Activated gamma-delta T cell (primary cell): Measurements from ENCODE around the gene MINAR1.

Source experiments
- DNase-seq: peaks from one replicate; lab custom pipeline; 2025; lab: John Stamatoyannopoulos, UW

MINAR1 gene

GRCh38 chr15:79432345-79433275, 474 bp downstream of the MINAR1 start:
- no peak for DNase-seq

GRCh38 chr15:79433276-79433990, 1.3 kb downstream of the MINAR1 start:
- DNase-seq: no peak

GRCh38 chr15:79434361-79434760, 2.2 kb downstream of the MINAR1 start:
- no peak for DNase-seq

DNA sequence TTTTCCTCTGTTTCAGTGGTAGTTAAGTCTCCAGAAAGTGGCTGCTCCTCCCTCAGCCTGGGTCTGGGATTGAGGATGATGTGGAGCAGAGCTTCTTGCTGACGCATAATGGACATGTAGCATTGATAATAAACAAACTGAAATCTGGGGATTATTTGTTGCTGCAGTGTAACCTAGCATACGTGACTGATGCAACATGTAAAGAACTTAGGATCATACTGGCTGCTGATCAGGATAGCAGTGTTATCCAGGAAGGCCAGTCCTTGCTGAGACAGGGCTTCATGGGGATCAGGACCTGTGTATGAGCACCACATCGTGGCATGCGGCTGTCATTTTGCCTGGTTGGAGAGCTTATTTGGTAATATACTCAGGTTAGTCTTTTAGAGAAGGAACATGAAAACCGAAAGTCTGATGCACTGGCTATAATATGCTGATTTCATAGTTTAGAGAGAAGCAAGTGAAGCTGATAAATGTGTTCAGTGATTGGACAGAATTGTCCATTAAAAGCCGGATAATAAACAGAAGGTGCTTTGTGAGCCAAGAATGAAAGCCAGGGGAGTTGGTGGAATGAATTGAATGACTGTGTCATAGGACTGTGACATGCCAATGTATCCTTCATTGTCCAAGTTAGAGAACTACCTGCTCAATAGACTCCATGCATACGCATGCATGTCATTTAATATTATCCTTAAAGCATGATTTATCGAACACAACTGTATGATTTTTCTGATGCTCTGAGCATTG, 4.1 kb downstream of the MINAR1 start:
- no peak for DNase-seq

DNA sequence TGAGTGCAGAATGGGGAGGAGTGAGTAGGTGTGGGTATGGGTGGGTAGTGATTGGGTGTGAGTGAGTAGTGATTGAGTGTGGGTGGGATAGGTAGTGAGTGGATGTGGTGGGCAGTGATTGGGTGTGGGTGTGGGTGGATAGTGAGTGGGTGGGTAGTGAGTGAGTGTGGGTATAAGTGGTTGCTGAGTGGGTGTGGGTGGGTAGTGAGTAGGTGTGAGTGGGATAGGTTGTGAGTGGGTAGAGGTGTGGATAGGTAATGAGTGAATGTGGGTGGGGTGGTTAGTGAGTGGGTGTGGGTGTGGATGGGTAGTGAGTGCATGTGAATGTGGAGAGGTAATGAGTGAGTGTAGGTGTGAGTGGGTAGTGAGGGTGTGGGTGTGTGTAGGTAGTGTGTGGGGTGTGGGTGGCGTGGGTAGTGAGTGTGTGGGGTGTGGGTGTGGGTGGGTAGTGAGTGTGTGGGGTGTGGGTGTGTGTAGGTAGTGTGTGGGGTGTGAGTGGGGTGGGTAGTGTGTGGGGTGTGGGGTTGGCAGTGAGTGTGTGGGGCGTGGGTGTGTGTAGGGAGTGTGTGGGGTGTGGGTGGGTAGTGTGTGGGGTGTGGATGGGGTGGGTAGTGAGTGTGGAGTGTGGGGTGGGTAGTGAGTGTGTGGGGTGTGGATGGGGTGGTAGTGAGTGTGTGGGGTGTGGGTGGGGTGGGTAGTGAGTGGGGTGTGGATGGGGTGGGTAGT, 5.3 kb downstream of the MINAR1 start:
- no peak for DNase-seq

- no peak for DNase-seq
Measured at GRCh38 chr15:79439236-79439635, 7.1 kb downstream of the MINAR1 start.

- DNase-seq: no peak
Measured at GRCh38 chr15:79440355-79440908, 8.3 kb downstream of the MINAR1 start.

- no peak for DNase-seq
Measured at GRCh38 chr15:79442911-79443310, 10.8 kb downstream of the MINAR1 start.

DNA sequence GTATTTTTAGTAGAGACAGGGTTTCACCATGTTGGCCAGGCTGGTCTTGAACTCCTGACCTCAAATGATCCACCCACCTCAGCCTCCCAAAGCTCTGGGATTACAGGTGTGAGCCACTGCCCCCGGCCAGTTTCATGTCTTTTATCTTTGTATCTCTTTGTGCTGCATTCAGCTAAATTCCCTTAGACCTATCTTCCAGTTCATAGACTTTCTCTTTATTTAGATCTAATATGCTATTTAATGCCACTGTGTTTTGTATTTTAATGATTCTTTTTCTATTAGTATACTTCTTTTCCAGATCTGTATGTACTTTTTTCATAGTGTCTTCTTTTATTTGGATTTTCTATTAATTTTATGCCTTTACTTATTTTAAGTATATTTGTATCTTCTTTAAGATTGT, 14.9 kb downstream of the MINAR1 start:
- DNase-seq: no peak

DNA sequence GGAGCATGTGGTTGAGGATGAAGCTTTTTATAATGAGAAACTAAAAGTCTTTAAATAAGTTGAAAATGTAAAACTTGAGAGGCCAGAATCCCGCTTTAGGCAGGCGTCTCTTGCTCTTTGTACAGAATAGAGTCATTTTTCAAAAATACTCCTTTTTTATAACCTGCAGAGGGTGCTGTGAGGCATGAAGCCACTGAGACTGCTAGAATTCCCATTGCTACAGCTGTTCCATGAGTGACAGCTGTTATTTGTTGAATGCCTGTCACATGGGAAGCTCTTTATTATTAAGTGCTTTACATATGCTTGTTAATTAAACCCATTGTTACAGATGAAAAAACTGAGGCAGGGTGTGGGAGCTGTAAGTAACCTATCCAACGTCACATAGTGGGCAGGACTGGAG, 18.5 kb downstream of the MINAR1 start:
- no peak for DNase-seq

- no peak for DNase-seq
Measured at GRCh38 chr15:79451361-79451999, 19.3 kb downstream of the MINAR1 start.

DNA sequence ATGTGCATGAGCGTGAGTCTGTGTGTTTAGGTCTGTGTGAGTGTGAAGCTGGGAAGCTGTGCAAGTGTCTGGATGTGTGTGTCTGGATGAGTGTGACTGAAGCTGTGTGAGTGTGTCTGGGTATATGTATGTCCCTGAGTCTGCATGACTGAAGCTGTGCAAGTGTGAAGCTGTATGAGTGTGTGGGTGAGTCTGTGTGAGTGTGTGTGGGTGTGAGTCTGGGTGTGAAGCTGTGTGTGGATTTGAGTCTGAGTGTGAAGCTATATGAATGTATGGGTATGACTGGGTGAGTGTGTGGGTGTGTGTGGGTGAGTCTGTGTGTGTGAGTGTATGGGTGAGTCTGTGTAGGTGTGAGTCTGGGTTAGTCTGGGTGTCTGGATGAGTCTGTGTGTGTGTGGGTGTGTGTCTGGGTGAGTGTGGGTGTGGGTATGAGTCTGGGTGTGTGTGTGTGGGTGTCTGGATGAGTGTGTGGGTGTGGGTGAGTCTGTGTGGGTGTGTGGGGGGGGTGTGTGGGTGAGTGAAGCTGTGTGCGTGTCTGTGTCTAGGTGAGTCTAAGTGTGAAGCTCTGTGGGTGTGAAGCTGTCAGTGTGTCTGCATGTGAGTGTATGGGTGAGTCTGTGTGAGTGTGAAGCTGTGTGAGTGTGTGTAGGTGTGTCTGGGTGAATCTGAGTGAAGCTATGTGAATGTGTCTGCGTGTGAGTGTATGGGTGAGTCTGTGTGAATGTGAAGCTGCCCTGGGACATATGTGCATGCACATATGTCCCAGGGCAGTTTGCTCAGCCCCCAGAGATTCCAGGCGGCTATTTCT, 20.3 kb downstream of the MINAR1 start:
- DNase-seq: no peak

DNA sequence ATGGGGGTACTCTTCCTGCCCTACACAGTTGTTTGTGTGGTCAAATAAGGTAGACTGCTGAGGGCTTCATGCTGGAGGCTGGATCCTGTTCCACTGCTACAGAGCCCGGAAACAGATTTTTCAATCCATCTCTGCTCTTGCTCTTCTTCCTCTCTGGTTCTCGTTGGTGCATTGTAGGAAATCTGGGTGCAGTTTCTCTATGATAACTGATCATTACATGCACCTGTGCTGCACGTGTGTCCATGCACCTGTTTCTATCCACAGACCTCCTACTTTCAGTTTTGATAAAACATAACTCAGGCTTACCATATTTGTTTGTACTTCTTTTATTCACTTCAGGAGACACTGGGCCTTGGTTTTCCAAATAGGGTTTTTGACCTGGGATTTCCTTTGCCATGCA, 21.3 kb downstream of the MINAR1 start:
- DNase-seq: no peak

DNA sequence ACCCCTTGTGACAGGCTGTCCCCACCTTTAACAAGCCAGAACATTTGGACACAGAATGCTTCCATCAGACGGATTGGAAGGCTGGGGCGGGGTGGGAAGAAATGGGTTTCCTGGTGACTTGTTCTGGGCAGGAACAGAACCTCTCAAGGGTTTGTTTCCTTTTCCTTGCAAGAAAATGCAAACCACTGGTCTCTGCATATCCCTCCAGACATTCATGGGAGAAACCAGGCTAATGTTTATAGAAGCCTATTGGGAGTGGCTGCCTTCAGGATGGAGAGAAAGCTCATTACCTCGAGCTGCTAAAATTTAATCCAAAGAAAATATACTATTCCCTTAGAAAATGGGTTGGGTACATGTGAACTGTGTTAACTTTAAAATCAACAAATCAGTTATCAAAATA, 21.9 kb downstream of the MINAR1 start:
- DNase-seq: no peak

GRCh38 chr15:79455361-79455760, 23.2 kb downstream of the MINAR1 start:
- no peak for DNase-seq

GRCh38 chr15:79455943-79456342, 23.8 kb downstream of the MINAR1 start:
- no peak for DNase-seq

DNA sequence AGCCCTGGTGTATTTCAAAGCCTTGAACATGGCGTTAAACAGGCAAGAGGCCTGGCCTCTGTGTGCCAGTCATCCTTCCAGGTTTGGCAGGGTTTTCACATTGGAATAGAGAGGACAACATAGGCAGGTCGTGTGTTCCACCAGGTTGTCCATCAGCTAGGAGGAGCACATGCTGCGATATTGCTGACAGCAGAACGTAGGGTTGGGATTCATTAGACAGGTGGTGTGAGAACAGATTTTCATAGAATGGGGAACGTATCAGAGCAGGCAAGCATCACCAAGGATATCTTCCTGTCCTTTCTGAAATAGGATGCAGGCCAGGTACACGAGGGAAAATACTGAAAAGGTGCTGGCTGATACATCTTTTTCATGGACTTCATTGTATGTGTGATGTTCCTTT, 26.4 kb downstream of the MINAR1 start:
- no peak for DNase-seq

- DNase-seq: no peak
Measured at GRCh38 chr15:79459666-79460065, 27.5 kb downstream of the MINAR1 start.

GRCh38 chr15:79463043-79463780, 31.1 kb downstream of the MINAR1 start:
- DNase-seq: no peak
